Measurements from ENCODE around the gene PSENEN. TPM values are rescaled to one million over a fixed set of nuclear protein-coding genes. Genes with fewer than 3 reads are reported as not detected.
"Not testable (repeated sequence)": the region's sequence is repeated elsewhere in the genome, so short reads cannot be mapped to it uniquely, and the experiment has no call there.

PSENEN gene
- total RNA-seq, 1 experiment from 2014 or later, result 70.2 TPM

- POLR2A ChIA-PET, result no interaction called here
- CTCF ChIA-PET, result interaction anchor here (1.0 kb wide), 1 partner anchor 137 kb away, joined by 3 read pairs; no protein-coding TSS in a partner anchor
- no peak for DNase-seq
- intact Hi-C loops (cut with micrococcal nuclease; ENCODE audit: unreplicated experiment), result no loop called here
- no peaks in the 10 kb centered on the region for H3K9me3 Mint-ChIP-seq (ENCODE audit: unreplicated experiment)
- Histone ChIP-seq H3K4me3 (ENCODE audit: low read depth, low read length) (no peak overlapping the region), H3K27me3 (replicated peaks; ENCODE audit: control insufficient read depth, insufficient read depth, low read length) (no peaks in the 10 kb centered on the region), H3K9me3 (no peaks in the 10 kb centered on the region), H3K4me1 (no peaks in the 10 kb centered on the region), H3K36me3 (ENCODE audit: control insufficient read depth, insufficient read depth, low read length) (no peaks in the 10 kb centered on the region)
- TF ChIP-seq CTCF (IDR thresholded peaks at IDR 0.05; ENCODE audit: insufficient read depth in 1 of 2, low read depth in 1 of 2, low read length in 1 of 2, severe bottlenecking in 1 of 2, unreplicated experiment in 1 of 2), result no peak
- H3K4me3 Mint-ChIP-seq (ENCODE audit: unreplicated experiment), result no peak overlapping the region
- no peaks in the 10 kb centered on the region for H3K4me1 Mint-ChIP-seq (ENCODE audit: low read depth, unreplicated experiment)
- BruUV-seq (replicated peaks), result no TSS peak
- peaks cover 5% of the 10 kb centered on the region for H3K36me3 Mint-ChIP-seq (ENCODE audit: insufficient read depth, unreplicated experiment)
- peaks cover 9% of the 10 kb centered on the region for H3K27me3 Mint-ChIP-seq (ENCODE audit: insufficient read depth, unreplicated experiment)
- no peak overlapping the region for H3K27ac Mint-ChIP-seq (ENCODE audit: unreplicated experiment)
Measured at GRCh38 chr19:35793381-35794165, 48.1 kb downstream of the PSENEN start.

GRCh38 chr19:35795564-35795963, 50.1 kb downstream of the PSENEN start:
- CTCF ChIA-PET; H3K4me3 ChIP-seq (ENCODE audit: low read depth, low read length); POLR2A ChIA-PET; H3K36me3 Mint-ChIP-seq (ENCODE audit: insufficient read depth, unreplicated experiment); H3K9me3 Mint-ChIP-seq (ENCODE audit: unreplicated experiment); H3K36me3 ChIP-seq (ENCODE audit: control insufficient read depth, insufficient read depth, low read length); intact Hi-C loops (cut with micrococcal nuclease; ENCODE audit: unreplicated experiment); H3K9me3 ChIP-seq; BruUV-seq (replicated peaks); DNase-seq; H3K4me1 Mint-ChIP-seq (ENCODE audit: low read depth, unreplicated experiment); H3K4me1 ChIP-seq; H3K27me3 ChIP-seq (replicated peaks; ENCODE audit: control insufficient read depth, insufficient read depth, low read length); H3K27ac Mint-ChIP-seq (ENCODE audit: unreplicated experiment); H3K27me3 Mint-ChIP-seq (ENCODE audit: insufficient read depth, unreplicated experiment); H3K4me3 Mint-ChIP-seq (ENCODE audit: unreplicated experiment): not testable (repeated sequence)

Other genes with a start within 250 kb of the PSENEN start
- gene DMKN, start 232.0 kb upstream of the PSENEN start, total RNA-seq (2022), result 341 and 354 TPM in 2 replicates
- gene SBSN, start 217.3 kb upstream of the PSENEN start, total RNA-seq (2022), result not detected in 2 replicates
- gene GAPDHS, start 212.2 kb upstream of the PSENEN start, total RNA-seq (2022), result not detected in 2 replicates
- 126 and 140 TPM in 2 replicates for gene TMEM147, start 200.0 kb upstream of the PSENEN start, total RNA-seq (2022)
- gene ATP4A, start 182.0 kb upstream of the PSENEN start, total RNA-seq (2022), result not detected in 2 replicates
- not detected in 2 replicates for gene PMIS2, start 159.5 kb upstream of the PSENEN start, total RNA-seq (2022)
- gene HAUS5, start 132.9 kb upstream of the PSENEN start, total RNA-seq (2022), result 26.4 and 27.9 TPM in 2 replicates
- gene RBM42, start 116.6 kb upstream of the PSENEN start, total RNA-seq (2022), result 140 and 165 TPM in 2 replicates
- gene ETV2, start 103.9 kb upstream of the PSENEN start, total RNA-seq (2022), result 0.77 and 1.3 TPM in 2 replicates
- 551 and 639 TPM in 2 replicates for gene COX6B1, start 97.3 kb upstream of the PSENEN start, total RNA-seq (2022)
- not detected in 2 replicates for gene UPK1A, start 79.1 kb upstream of the PSENEN start, total RNA-seq (2022)
- not detected in 2 replicates for gene ZBTB32, start 41.1 kb upstream of the PSENEN start, total RNA-seq (2022)
- 54.2 and 62.6 TPM in 2 replicates for gene KMT2B, start 27.6 kb upstream of the PSENEN start, total RNA-seq (2022)
- gene IGFLR1, start 3.2 kb upstream of the PSENEN start, total RNA-seq (2022), result 10.1 and 11.3 TPM in 2 replicates
- 21.3 and 24.6 TPM in 2 replicates for gene U2AF1L4, start 233 bp upstream of the PSENEN start, total RNA-seq (2022)
- 8.1 and 10.2 TPM in 2 replicates for gene LIN37, start 2.9 kb downstream of the PSENEN start, total RNA-seq (2022)
- 0.48 and 0.81 TPM in 2 replicates for gene HSPB6, start 11.4 kb downstream of the PSENEN start, total RNA-seq (2022)
- gene PROSER3, start 12.5 kb downstream of the PSENEN start, total RNA-seq (2022), result 34.6 and 37.0 TPM in 2 replicates
- 17.8 and 18.3 TPM in 2 replicates for gene ARHGAP33, start 29.9 kb downstream of the PSENEN start, total RNA-seq (2022)
- gene PRODH2, start 67.2 kb downstream of the PSENEN start, total RNA-seq (2022), result 0.28 TPM in 1 of 2 replicates, not detected in the other
- gene NPHS1, start 106.9 kb downstream of the PSENEN start, total RNA-seq (2022), result not detected in 2 replicates
- 0.14 TPM in 1 of 2 replicates, not detected in the other for gene KIRREL2, start 111.3 kb downstream of the PSENEN start, total RNA-seq (2022)
- gene APLP1, start 122.9 kb downstream of the PSENEN start, total RNA-seq (2022), result 4.6 and 6.5 TPM in 2 replicates
- gene NFKBID, start 154.9 kb downstream of the PSENEN start, total RNA-seq (2022), result 8.0 and 10.5 TPM in 2 replicates
- gene HCST, start 156.9 kb downstream of the PSENEN start, total RNA-seq (2022), result not detected in 2 replicates
- not detected in 2 replicates for gene TYROBP, start 162.6 kb downstream of the PSENEN start, total RNA-seq (2022)
- gene LRFN3, start 190.7 kb downstream of the PSENEN start, total RNA-seq (2022), result 10.2 and 12.4 TPM in 2 replicates
- gene SDHAF1, start 249.5 kb downstream of the PSENEN start, total RNA-seq (2022), result 26.2 and 28.1 TPM in 2 replicates